ENCODE data around the gene GCDH.

DNA sequence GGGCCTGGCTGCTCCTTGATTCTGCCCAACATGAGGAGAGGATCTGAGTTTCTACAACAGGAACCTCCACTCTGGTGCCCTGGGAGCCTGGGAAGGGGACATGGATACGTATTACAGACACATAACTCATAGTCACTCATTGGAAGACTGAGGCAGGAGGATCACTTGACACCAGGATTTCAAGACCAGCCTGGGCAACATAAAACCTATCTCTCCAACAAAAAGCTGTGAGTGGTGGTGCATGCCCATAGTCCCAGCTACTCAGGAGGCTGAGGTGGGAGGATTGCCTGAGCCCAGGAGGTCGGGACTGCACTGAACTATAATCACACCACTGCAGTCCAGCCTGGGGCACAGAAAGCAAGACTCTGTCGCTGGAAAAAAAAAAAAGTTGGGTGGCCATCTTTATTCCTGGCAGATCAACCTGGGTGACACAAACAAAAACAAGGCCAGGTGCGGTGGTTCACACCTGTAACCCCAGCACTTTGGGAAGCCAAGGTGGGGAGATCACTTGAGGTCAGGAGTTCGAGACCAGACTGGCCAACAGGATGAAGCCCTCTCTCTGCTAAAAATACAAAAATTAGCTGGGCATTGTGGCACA lies 2.9 kb upstream of the GCDH start:
- no peak for TF ChIP-seq POLR2A (IDR thresholded peaks at IDR 0.05)
- TF ChIP-seq, protein P1, sequence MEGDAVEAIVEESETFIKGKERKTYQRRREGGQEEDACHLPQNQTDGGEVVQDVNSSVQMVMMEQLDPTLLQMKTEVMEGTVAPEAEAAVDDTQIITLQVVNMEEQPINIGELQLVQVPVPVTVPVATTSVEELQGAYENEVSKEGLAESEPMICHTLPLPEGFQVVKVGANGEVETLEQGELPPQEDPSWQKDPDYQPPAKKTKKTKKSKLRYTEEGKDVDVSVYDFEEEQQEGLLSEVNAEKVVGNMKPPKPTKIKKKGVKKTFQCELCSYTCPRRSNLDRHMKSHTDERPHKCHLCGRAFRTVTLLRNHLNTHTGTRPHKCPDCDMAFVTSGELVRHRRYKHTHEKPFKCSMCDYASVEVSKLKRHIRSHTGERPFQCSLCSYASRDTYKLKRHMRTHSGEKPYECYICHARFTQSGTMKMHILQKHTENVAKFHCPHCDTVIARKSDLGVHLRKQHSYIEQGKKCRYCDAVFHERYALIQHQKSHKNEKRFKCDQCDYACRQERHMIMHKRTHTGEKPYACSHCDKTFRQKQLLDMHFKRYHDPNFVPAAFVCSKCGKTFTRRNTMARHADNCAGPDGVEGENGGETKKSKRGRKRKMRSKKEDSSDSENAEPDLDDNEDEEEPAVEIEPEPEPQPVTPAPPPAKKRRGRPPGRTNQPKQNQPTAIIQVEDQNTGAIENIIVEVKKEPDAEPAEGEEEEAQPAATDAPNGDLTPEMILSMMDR (IDR thresholded peaks at IDR 0.05) = no peak
